Liver (tissue), 3 donors: ENCODE measurements around the gene ZFYVE28.

Source experiments
- CTCF ChIP-seq: fragments of 150-350 bp; IDR thresholded peaks from 2 replicates; pipeline ENCODE4 v1.5.1; 2017; ENCODE audit warnings: improper control_type of control experiment, low read depth, low read length; ENCODE audit not compliant: missing input control
- FOXA2 ChIP-seq: IDR thresholded peaks from 2 replicates; pipeline ENCODE4 v1.6.1; 2016; ENCODE audit warnings: antibody characterized with exemption
- HNF4G ChIP-seq: IDR thresholded peaks from 2 replicates; pipeline ENCODE4 v1.6.1; 2016; ENCODE audit warnings: antibody characterized with exemption
- NR2F2 ChIP-seq: IDR thresholded peaks from 2 replicates; pipeline ENCODE4 v1.6.1; 2016; ENCODE audit warnings: antibody characterized with exemption
- RAD21 ChIP-seq, 2 donors: IDR thresholded peaks; 2 replicates each; pipeline ENCODE4 v1.6.1; 2016; ENCODE audit warnings: antibody characterized with exemption in 2 of 2, mild to moderate bottlenecking in 2 of 2
- REST ChIP-seq: IDR thresholded peaks from 2 replicates; pipeline ENCODE4 v1.6.1; 2016; ENCODE audit warnings: antibody characterized with exemption, mild to moderate bottlenecking
- RXRA ChIP-seq, 2 donors: IDR thresholded peaks; 2 replicates each; pipeline ENCODE4 v1.6.1; 2017 to 2018; ENCODE audit warnings: antibody characterized with exemption in 2 of 2, mild to moderate bottlenecking in 1 of 2
- SP1 ChIP-seq: IDR thresholded peaks from 2 replicates; pipeline ENCODE4 v1.6.1; 2018; ENCODE audit warnings: antibody characterized with exemption, mild to moderate bottlenecking
- TAF1 ChIP-seq: conservative IDR thresholded peaks from 2 replicates; pipeline ENCODE4 v1.6.1; 2016; ENCODE audit warnings: antibody characterized with exemption, mild to moderate bottlenecking
- ZBTB33 ChIP-seq: IDR thresholded peaks from 2 replicates; pipeline ENCODE4 v1.6.1; 2016; ENCODE audit warnings: antibody characterized with exemption
- TF ChIP-seq, protein P1 (sequence below): IDR thresholded peaks from 2 replicates; pipeline ENCODE4 v1.6.1; 2016; ENCODE audit warnings: antibody characterized with exemption
- donor health status: healthy.
- donor health status: healthy.

GRCh38 chr4:2343476-2343875 lies 75.0 kb downstream of the ZFYVE28 start:
- TF ChIP-seq CTCF (no peak), REST (no peak), HNF4G (no peak), RAD21 (IDR thresholded peaks at IDR 0.05) (no peak), ZBTB33 (no peak), RXRA (IDR thresholded peaks at IDR 0.05) (no peak), NR2F2 (no peak), TAF1 (no peak), SP1 (no peak), FOXA2 (no peak)
- TF ChIP-seq, protein P1, sequence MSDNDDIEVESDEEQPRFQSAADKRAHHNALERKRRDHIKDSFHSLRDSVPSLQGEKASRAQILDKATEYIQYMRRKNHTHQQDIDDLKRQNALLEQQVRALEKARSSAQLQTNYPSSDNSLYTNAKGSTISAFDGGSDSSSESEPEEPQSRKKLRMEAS: no peak
